Left colon (tissue), 2 donors: ENCODE measurements around the gene RIC8B. TPM values are rescaled to one million over a fixed set of nuclear protein-coding genes. Genes with fewer than 3 reads are reported as not detected.
A peak's percentile ranks its signal among the peaks of the same experiment; 100 is the strongest.

Experiments
- ATAC-seq: fragments of 200-7000 bp; cut with Tn5 transposase; one replicate; pipeline ENCODE4 v1.9.1; 2020; ENCODE audit warnings: mild to moderate bottlenecking, moderate library complexity
- DNase-seq, 2 donors: peaks; one replicate each; pipeline ENCODE4 v3.0.0-alpha.2; 2020
- intact Hi-C, 2 donors: fragments of 100-400 bp; cut with DNase I in 1 of 2; cut with micrococcal nuclease in 1 of 2; formaldehyde crosslinking; loops; one replicate each; pipeline versions ENCODE4 v1.11.2 to v1.14.0; 2022; cut with DNase I, micrococcal nuclease
- total RNA-seq, 2 donors: library from RNA; stranded (reverse); fragmentation: NEBNext Ultra II Directional; extraction: Animal tissue kit (Norgen Biotek cat#: 25700); gene quantifications; one replicate each; pipeline ENCODE4 v1.2.1, GENCODE V29; 2021
- donor health status: DM: no; HTN: no; CAD: no.
- donor health status: DM: yes; HTN: yes; CAD: no.

RIC8B gene
- total RNA-seq, 2 donors from 2014 or later, result 12.7 to 15.6 TPM

GRCh38 chr12:106754331-106754730, 20.2 kb upstream of the RIC8B start:
- intact Hi-C loops, result no loop called here
- ATAC-seq, result no peak
- DNase-seq, result no peak

- ATAC-seq (peak; percentile 64), DNase-seq (no peak)
- intact Hi-C loops, result no loop called here
Observed at GRCh38 chr12:106757623-106758348, 16.7 kb upstream of the RIC8B start.

DNA sequence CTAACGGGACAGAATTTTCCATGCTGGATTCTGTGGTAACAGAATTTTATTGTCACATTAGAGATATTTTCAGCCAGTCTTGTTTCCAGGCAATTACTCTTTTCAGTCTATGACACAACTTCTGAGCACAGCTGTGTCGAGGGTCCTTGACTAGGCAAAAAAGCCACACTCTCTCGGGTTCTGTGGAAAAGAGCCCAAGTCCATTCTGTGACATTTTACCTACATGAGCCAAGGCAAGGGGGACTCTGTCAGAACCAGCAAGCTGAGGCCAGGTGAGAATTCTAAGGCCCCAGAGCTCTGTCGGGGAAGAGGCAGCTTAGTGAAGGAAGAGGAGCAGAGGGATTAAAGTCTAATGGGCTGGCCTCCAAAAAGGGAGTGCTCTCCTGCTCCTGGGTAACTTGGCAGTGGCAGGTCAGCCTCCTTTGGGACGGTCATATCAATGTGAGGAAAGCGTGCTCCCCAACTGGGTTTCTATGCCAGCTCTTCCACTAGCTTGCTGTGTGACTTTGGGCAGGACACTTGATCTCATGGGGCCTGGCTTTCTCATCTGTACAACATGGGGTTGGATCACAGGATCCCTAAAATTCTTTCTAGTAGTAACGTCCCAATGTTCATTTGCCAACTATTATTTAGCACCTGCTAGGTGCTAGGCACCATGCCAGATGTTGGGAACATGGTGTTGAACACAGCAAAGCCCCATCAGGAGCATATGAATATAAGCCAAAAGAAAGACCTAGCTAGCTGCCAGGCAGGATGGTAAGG, 16.0 kb upstream of the RIC8B start:
- intact Hi-C loops, result no loop called here
- ATAC-seq (peak; percentile 97), DNase-seq (peak; percentile 72 to 77)

GRCh38 chr12:106759526-106760183, 14.8 kb upstream of the RIC8B start:
- DNase-seq (no peak), ATAC-seq (no peak)
- intact Hi-C loops, result no loop called here

DNA sequence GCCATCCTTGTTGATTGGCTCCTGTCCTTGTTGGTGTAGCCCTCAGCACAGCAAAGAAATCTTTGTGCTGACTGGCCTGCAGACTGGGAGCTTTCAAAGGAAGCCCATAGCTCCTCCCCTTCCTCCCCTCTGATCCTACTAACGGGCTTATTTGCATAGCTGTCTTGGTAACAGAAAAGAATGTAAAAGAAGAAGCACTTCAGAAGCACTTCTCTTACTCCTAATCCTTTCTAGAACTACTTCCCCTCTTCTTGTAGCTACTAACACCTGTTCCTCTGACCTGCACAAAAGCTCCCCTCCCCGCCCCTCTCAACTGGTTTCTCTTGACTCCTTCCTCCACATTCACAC, 14.3 kb upstream of the RIC8B start:
- ATAC-seq, result no peak
- DNase-seq, result no peak
- intact Hi-C loops, result no loop called here

DNA sequence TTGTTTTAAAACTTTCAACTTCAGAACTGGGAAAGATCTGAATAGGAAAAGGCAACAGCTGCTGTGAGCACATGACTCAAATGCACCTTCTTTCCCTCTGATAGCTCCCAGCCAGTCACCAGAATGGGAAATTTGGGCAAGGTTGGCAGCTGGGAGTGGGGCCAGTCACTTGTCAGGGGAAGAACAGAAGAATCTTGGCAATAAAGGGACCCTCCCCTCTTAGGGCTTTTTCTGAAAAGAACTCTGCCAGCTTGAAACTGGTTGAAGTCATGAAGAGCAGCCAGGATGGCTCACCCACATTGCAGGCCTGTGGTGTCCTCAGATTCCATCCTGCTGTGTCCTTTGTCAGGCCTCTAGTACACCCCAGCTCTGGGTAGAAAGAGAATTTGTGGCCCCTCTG, 10.3 kb upstream of the RIC8B start:
- DNase-seq (no peak), ATAC-seq (no peak)
- intact Hi-C loops, result no loop called here

GRCh38 chr12:106764738-106765137, 9.7 kb upstream of the RIC8B start:
- intact Hi-C loops, result no loop called here
- DNase-seq, result no peak
- peak; percentile 44 for ATAC-seq

GRCh38 chr12:106766393-106766826, 8.1 kb upstream of the RIC8B start:
- intact Hi-C loops, result no loop called here
- DNase-seq, result no peak
- no peak for ATAC-seq

GRCh38 chr12:106767206-106767605, 7.3 kb upstream of the RIC8B start:
- intact Hi-C loops, result no loop called here
- DNase-seq (no peak), ATAC-seq (no peak)

DNA sequence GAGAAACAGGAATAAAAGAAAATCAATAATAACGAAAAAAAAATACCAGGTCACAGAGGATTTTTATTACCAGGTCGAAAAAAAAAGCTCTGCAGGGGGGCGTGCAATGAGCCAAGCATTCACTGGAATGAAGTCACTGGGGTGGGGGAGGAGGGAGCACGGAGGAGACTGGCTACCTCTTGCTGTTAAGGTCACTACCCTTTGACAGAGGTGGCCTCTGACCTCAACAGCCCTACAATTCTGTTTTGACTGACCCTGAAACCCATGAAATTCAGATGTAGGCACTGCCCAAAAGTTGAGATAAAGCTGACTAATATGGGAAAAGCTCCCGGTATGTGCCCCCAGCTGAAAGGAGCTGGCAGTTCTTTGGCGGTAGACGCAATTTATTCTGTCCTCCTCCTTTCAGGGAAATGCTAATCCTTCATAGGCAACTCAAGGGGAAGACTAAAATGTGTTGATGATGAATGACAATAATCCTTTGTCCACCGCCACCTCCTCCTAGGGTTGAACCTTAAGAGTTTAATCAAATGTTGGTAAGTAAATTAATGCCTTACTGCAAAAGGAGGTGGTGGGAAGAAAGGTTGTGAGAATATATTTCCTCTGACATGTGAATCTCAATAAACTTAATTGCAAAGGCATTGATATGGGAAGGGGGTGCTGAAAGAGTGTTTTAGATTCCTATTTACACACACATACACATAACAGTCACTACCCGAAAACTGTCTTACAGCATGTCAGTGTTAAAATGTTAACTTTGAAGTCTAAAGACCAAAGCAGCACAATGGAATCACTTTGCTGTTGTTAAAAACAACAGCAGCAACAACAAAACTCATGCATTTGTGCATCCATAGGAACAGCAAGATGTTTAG, 6.3 kb upstream of the RIC8B start:
- DNase-seq (no peak), ATAC-seq (no peak)
- intact Hi-C loops, result no loop called here

DNA sequence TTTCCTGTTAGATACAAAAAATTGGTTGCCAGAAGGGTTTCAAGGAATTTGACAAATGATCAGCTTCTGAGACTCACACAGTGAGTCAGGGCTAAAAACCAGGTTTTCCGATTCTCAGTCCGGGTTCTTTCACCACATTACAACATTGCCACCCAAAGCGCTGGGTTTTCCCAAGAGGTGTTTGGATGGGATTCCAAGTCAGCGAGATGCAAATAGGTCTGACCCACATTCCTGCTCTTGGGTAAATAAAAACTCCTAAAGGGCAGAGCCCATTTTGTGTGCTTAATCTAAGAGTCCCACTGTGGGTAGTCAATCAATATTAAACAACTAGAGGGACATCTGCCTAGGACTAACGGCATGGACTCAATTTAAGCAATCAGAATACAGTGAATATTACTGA, 5.4 kb upstream of the RIC8B start:
- ATAC-seq, result no peak

DNA sequence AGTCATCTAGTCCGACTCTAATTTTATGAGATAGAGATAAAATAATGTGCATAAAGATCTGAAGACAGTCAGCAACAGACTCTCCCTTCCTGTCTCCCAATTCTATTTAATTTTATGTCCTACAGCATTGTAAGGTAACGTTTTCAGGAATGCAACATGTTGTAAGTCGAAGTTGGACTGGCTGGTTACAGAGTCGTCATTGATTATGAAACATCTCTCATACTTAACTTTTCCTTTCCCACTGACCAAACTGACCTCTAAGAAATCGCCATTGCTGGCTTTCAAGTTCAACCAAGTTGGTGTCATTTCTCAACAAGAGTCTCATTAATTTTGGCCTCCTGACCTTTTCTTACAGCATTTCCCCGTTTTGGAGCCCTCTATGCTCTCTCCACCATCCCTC, 4.9 kb upstream of the RIC8B start:
- intact Hi-C loops, result no loop called here
- DNase-seq, result no peak
- ATAC-seq, result no peak

More for the DNA sequence above, 5.4 kb upstream of the RIC8B start:
- intact Hi-C loops, result no loop called here
- DNase-seq, result no peak

DNA sequence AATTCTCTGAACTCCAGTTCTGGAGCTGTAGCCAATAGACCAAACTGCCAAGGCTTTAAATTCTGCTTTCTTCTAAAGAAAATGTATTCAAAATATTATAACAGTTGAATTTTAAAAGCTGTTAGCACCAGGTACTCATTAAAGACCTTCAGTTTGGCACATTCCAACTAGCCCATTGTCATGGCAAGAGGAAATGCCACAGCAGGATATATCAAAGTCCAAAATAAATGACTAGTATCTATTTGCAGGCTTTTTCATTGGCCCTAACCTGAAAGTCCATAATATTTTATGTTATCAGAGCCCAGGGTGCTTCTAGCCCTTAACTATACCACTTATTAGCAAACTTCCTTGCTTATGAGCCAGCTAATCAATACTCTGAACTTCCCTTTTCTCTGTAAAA, 3.1 kb upstream of the RIC8B start:
- DNase-seq (no peak), ATAC-seq (peak; percentile 21)
- intact Hi-C loops, result no loop called here

- ATAC-seq, result no peak
- intact Hi-C loops, result no loop called here
- DNase-seq, result no peak
Observed at GRCh38 chr12:106773286-106774004, 1.0 kb upstream of the RIC8B start.

DNA sequence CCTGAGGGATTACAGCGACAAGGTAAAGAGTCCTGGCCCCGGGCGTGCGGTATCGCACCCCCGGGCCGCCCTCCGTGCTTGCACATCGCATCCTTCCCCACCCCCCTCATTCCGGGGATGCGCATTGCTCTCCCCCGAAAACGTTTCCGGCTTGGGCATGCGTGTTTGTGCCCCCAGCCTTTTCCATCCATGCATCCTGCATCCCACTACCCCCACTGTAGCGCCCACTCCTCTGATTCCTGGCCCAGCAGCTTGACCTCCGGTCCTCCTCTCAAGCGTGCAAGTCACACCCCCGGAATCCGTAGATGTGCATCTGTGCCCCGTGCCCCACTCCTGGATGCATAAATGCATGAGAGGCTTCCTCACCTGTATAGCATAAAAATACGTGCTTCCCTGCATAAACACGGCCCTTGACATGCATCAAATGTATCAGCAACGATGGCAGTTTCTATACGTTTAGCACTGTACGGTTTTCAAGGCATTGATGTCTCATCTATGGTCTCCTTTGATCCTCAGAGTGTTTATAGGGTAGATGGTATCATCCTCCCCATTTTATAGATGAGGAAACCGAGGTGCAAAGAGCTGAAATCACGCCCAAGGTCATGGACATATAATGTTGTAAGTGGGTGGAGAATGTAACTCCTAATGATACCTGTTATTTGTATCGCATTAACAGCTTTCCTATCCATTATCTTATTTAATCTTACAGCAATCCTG, 484 bp downstream of the RIC8B start:
- ATAC-seq (peak; percentile 1), DNase-seq (no peak)
- intact Hi-C loops, result no loop called here

GRCh38 chr12:106776897-106777296, 2.4 kb downstream of the RIC8B start:
- intact Hi-C loops, result no loop called here
- ATAC-seq, result no peak
- no peak for DNase-seq

- ATAC-seq (no peak), DNase-seq (no peak)
- intact Hi-C loops, result no loop called here
Observed at GRCh38 chr12:106780010-106780631, 5.6 kb downstream of the RIC8B start.

DNA sequence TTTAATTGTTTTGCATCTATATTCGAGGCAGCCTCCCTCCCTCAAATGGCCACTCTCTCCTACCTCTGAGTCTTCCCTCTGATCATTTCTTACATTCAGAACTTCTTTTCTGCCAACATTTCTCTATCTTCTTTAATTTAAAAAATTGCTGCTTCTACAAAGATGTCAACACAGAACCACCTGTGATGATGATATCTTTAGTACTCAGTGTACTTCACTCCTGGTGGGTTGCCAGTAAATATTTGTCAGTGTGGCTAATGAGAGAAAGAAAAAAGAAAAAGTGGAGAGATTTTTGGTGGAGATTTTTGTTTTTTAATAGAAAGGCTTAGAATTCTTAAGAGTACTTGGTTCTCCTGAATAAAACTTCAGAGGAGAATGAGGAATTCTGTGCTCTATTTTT, 8.1 kb downstream of the RIC8B start:
- ATAC-seq (no peak), DNase-seq (no peak)
- intact Hi-C loops, result no loop called here
